ENCODE measurements around the gene MSRB3.

MSRB3 gene

GRCh38 chr12:65302891-65303290 lies 24.4 kb downstream of the MSRB3 start:
- no peak for TF ChIP-seq CTCF (IDR thresholded peaks at IDR 0.05; ENCODE audit: insufficient read depth, missing control alignments)
- FAIRE-seq, result no peak
- no peak for DNase-seq (ENCODE audit: insufficient read length, low spot score)

GRCh38 chr12:65305346-65305950 lies 27.0 kb downstream of the MSRB3 start:
- no peak for FAIRE-seq
- DNase-seq (ENCODE audit: insufficient read length, low spot score), result no peak
- no peak for TF ChIP-seq CTCF (IDR thresholded peaks at IDR 0.05; ENCODE audit: insufficient read depth, missing control alignments)

- DNase-seq (ENCODE audit: insufficient read length, low spot score), result no peak
- TF ChIP-seq CTCF (IDR thresholded peaks at IDR 0.05; ENCODE audit: insufficient read depth, missing control alignments), result peak; percentile 74
- peak; percentile 66 for FAIRE-seq
These were observed 28.1 kb downstream of the MSRB3 start for GRCh38 chr12:65306366-65307168.

GRCh38 chr12:65307169-65307501 lies 28.7 kb downstream of the MSRB3 start:
- FAIRE-seq (no peak), DNase-seq (ENCODE audit: insufficient read length, low spot score) (no peak)
- TF ChIP-seq CTCF (IDR thresholded peaks at IDR 0.05; ENCODE audit: insufficient read depth, missing control alignments), result no peak

GRCh38 chr12:65308006-65308405 lies 29.5 kb downstream of the MSRB3 start:
- no peak for TF ChIP-seq CTCF (IDR thresholded peaks at IDR 0.05; ENCODE audit: insufficient read depth, missing control alignments)
- FAIRE-seq (no peak), DNase-seq (ENCODE audit: insufficient read length, low spot score) (no peak)

GRCh38 chr12:65308601-65309071 lies 30.2 kb downstream of the MSRB3 start:
- DNase-seq (ENCODE audit: insufficient read length, low spot score), result no peak
- FAIRE-seq, result no peak
- TF ChIP-seq CTCF (IDR thresholded peaks at IDR 0.05; ENCODE audit: insufficient read depth, missing control alignments), result no peak

- FAIRE-seq (no peak), DNase-seq (ENCODE audit: insufficient read length, low spot score) (no peak)
- no peak for TF ChIP-seq CTCF (IDR thresholded peaks at IDR 0.05; ENCODE audit: insufficient read depth, missing control alignments)
These were observed 32.8 kb downstream of the MSRB3 start for GRCh38 chr12:65311260-65311659.

Measured in D721Med (cell line).